Amniotic epithelial cell (primary cell): ENCODE measurements around the gene BEX3.
"Not testable (repeated sequence)": the region's sequence is repeated elsewhere in the genome, so short reads cannot be mapped to it uniquely, and the experiment has no call there.

Experiments used
- DNase-seq: peaks from one replicate; pipeline ENCODE4 v3.0.0-alpha.2; 2010; ENCODE audit warnings: low read depth

The BEX3 gene

GRCh38 chrX:103382877-103383276, 6.5 kb downstream of the BEX3 start:
- no peak for DNase-seq

DNA sequence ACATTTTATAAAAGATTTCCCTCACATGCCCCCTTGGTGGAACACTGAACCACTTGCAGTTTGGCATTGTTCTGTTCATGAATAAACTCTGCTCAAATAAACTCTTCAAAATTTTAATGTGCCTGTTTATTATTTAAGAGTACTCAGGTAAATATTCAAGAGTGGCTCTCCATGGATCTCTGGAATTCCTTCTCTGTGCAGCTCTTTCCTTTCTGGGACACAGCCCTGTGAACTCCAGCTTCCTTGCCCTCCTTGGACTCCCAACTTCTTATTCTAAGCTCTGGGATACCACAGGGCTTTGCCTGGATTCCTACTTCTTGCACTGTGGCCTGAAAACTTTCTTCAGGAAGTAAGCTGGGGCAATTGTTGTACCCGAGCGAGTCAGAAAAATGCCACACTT, 8.3 kb downstream of the BEX3 start:
- DNase-seq = no peak

DNA sequence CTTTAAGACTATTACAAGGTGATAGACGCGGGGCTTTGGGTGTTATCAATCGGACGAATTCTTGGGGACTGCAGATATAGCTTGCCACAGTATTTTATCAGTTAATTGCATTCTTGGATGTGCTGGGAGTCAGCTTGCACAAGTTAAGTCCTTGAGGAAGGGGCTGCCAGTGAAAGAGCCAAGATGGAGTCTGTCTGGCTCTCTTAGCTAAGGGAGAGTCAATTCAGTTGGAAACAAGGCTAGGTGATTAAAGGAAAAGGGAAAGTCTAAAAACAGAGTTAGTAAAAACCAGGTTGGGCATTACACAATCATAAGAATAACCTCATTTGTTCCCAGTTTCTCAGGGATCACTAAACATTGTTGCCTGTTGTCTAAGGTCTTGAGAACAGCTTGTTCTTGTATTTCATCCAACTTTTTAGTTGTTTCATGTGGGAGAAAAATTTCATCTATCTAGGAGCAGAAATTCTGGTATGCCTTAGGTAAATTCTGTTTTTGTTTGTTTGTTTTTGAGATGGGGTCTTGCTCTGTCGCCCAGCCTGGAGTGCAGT, 9.0 kb downstream of the BEX3 start:
- peak; percentile 84 for DNase-seq

DNA sequence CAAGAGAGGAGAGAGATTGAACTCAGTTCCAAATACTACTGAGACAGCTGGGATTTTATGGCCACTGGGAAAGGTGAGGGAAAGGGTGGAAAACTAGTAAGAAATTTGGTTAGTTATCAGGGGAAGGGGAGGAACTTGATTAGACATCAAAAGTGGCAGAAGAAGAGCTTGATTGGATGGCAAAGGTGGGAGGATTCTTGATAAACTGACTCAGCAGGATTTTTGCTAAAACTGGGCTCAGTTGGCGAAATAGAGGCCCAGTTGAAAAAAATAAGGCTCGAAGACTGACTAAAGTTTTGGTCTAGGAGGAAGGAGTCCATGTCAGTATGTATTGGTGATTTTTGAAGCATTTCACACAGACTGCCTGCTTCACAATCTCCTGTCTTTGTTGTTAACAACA, 10.0 kb downstream of the BEX3 start:
- no peak for DNase-seq

DNA sequence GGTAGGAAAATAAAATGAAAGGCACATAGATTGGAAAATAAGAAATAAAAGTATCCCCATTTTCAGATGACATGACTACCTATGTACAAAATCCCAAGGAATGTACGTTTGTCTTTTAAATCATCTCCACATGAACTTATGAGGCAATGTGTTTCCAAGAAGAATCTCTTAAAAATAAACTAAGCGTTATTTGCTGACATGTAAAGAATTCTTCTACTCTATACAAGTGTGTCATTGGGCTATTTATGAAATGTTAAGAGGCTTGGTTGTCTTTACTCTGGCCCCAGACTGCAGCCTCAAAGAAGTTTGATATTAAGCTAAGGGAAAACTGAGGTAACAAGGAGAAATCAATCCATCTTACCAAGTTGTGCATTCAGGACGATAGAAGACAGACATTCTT, 17.1 kb downstream of the BEX3 start:
- no peak for DNase-seq

DNA sequence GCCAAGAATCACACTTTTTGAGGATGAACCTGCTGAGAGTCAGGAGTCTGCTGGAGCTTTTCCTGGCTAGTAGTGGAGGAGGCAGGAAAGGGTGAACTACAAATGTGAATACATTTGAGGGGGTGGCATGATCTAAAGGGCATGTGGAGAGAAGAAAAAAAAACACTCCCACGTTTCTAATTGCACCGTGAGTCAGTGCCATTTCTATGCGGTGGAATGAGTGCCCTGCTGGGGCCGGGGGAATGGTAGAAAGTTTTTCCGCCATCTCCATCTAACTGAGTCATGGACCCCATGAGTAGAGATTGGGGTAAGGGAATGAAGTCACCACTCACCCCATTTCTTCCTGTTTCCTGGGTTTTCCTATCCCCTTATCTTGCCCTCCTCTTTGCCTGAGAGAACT, 19.8 kb downstream of the BEX3 start:
- peak; percentile 65 for DNase-seq

- DNase-seq = no peak
These were observed 20.3 kb downstream of the BEX3 start for GRCh38 chrX:103396660-103397059.

- DNase-seq = no peak
These were observed 21.4 kb downstream of the BEX3 start for GRCh38 chrX:103397707-103398106.

DNA sequence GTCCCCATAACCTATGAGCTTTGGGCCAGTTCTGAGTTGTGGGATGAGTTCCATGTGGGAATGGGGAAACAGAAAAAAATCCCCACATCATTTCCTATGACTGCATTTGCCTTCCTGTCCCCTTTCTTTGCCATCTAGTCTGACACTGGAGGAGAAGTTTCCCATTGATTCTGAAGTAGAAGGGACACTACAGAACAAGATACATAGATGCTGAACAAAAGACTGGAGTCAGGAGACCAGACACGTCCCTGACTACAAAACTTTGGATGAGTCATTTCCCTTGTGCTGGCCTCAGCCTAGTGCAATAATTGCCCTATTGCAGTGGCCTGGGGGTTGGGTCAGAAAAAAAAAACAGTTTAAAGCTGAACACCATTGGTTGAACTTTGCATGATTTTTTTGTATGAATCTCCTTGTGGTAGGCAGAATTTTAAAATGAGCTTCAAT, 22.1 kb downstream of the BEX3 start:
- DNase-seq = peak; percentile 87

DNA sequence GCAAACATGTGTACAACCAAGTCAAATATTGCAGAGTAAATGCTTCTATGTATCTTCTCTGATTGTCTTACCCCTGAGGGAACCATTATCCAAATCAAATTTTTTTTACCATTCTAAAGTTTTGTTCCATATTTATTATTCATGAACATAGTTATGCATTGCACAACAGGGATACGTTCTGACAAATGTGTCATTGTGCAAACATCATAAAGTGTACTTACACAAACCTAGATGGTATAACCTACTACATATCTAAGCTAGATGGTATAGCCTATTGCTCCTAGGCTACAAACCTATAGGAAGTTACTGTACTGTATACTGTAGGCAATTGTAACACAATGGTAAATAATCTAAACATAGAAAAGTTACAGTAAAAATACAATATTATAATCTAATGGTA, 23.4 kb downstream of the BEX3 start:
- no peak for DNase-seq

DNA sequence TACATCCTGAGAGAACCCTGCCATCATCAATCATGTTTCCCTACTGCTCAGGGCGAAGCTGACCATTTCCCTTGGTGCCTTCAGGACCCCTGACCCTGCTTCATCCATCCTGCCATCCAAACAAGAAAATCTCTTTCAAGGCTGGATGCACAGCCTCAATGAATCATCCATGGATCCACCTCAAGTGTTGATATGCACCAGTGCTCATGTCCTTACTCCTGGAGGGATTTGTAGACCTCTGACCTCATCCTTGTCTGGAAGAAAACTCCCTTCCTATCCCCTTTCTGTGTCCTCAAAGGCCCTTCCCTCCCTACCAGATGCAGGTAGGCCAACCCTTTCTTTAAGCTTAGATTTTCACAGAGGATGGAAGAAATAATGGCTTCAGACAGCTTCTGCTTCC, 24.6 kb downstream of the BEX3 start:
- no peak for DNase-seq

- DNase-seq = peak; percentile 84
These were observed 28.1 kb downstream of the BEX3 start for GRCh38 chrX:103404231-103405008.

GRCh38 chrX:103405009-103405333, 28.6 kb downstream of the BEX3 start:
- DNase-seq = no peak

DNA sequence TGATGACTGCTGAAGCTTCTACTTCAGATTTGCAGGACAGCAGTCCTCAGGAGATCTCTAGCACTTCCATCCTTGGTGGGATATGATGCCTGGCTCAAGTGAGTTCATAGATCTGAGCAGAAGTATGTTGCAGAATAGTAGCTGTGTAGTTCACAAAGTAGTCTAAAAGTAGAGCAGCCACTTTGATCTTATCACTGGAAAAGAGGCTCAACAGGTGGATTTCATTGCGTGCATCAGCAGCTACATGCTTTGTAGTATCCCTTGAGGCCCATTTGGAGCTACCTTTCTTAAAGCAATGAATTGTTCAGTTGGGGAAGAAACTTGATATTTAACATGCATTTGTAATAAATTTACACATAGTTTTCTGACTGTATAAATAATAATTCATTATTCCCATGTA, 29.9 kb downstream of the BEX3 start:
- DNase-seq = no peak

DNA sequence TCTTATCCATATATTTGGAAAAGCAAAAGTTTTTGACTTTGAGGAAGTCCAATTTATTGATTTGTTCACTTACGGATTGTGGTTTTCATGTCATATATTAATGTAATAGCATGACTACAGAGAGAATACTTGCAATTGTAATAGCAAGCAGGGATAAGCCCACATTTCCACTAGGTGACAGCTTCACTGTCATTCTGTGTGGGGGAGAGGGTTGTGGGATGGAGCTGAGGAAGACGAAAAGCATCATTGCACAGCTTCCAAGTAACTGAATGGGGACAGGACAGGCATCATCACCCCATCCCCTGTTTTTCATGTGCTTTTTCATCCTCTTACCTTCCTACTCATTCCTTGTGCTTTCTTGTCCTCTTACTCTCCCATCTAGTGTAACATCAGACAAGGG, 31.4 kb downstream of the BEX3 start:
- no peak for DNase-seq

GRCh38 chrX:103411721-103412120, 35.4 kb downstream of the BEX3 start:
- not testable (repeated sequence) for DNase-seq

- DNase-seq = no peak
These were observed 37.5 kb downstream of the BEX3 start for GRCh38 chrX:103413705-103414387.

GRCh38 chrX:103414561-103414960, 38.2 kb downstream of the BEX3 start:
- DNase-seq = no peak

DNA sequence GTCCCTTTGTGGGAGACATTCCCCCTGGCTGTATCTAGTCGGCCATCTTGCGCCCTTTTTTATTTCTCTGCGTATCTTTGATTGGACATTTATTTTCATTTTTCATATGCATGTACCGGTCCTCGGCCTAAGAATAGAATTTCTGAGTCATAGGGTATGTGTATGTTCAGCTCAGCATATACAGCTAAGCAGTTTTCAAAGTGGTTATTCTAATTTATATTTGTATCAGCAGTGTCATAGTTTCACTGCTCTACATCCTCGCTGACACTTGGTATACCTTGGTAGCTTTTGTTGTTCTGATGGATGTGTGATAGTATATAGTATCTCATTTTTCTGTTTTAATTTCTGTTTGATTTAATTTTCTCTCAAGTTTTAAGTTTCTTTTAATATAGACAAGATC, 38.7 kb downstream of the BEX3 start:
- no peak for DNase-seq

- DNase-seq = no peak
These were observed 39.2 kb downstream of the BEX3 start for GRCh38 chrX:103415528-103415927.

- DNase-seq = no peak
These were observed 41.0 kb downstream of the BEX3 start for GRCh38 chrX:103417370-103417769.

DNA sequence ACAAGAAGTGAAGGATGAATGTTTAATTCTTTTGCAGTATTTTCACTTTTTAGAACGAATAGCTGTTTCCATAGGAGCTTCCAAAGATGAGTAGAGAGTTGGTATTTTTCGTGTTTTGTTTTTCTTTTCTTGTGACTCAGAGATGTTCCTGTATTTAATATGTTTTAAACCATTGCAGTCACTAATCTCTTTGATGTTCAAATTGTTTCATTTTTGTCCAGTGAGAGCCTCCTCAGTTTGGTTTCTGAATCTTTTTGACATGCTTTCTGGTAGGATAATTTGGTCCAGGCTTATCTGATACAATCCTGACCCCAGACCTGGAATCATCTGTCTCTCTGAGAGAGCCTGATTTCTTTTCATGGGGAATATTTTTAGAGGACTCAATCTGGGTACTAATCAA, 41.6 kb downstream of the BEX3 start:
- DNase-seq = peak; percentile 54

- peak; percentile 73 for DNase-seq
These were observed 42.5 kb downstream of the BEX3 start for GRCh38 chrX:103418811-103419340.
